IMR-90 (cell line): ENCODE results near the gene UBE2QL1. TPM values are rescaled to one million over a fixed set of nuclear protein-coding genes. Genes with fewer than 3 reads are reported as not detected.

ENCODE experiments used
- ATAC-seq: fragments of 200-7000 bp; cut with Tn5 transposase; 2 replicates; pipeline ENCODE4 v1.9.1; 2020; ENCODE audit warnings: low read depth, mild to moderate bottlenecking, moderate library complexity
- Bru-seq: library from RNA; stranded (reverse); fragments of 400-500 nt; gene quantifications from one replicate; lab custom pipeline; 2021; lab: Mats Ljungman, UMichigan
- BruChase-seq, 2 experiments: library from RNA; stranded (reverse); fragments of 400-500 nt; gene quantifications; one replicate each; lab custom pipeline; 2021; lab: Mats Ljungman, UMichigan
- BruUV-seq: library from RNA; stranded (reverse); fragments of 400-500 nt; replicated peaks from 2 replicates; lab custom pipeline; 2021; lab: Mats Ljungman, UMichigan
- CTCF ChIA-PET: fragments of 300-600 bp; formaldehyde crosslinking; extraction: SDS; loops from one replicate; lab custom pipeline; 2021; ENCODE audit warnings: antibody characterized with exemption; lab: Yijun Ruan, JAX
- POLR2A ChIA-PET: fragments of 300-600 bp; sonication (Branson Sonifier 250); formaldehyde crosslinking; loops from one replicate; lab custom pipeline; 2022; ENCODE audit warnings: antibody characterized with exemption; ENCODE audit not compliant: unreplicated experiment; lab: Charles Lee
- DNase-seq: peaks from one replicate; pipeline ENCODE4 v3.0.0; 2013
- H2AFZ ChIP-seq: replicated peaks from 2 replicates; pipeline ENCODE3; 2013; ENCODE audit warnings: low read length, mild to moderate bottlenecking; ENCODE audit not compliant: poor library complexity
- H2AK5ac ChIP-seq: 2 replicates; pipeline ENCODE4 v1.6.1; 2013; ENCODE audit warnings: low read depth, low read length, inconsistent platforms
- H2AK9ac ChIP-seq: replicated peaks from 2 replicates; pipeline ENCODE3; 2013; ENCODE audit warnings: mild to moderate bottlenecking, low read depth, low read length, moderate library complexity; ENCODE audit not compliant: poor library complexity
- H2BK120ac ChIP-seq: 2 replicates; pipeline ENCODE4 v1.6.1; 2013; ENCODE audit warnings: low read depth, low read length, inconsistent platforms
- H2BK15ac ChIP-seq: 3 replicates; pipeline ENCODE4 v1.6.1; 2013; ENCODE audit warnings: low read depth, low read length, inconsistent platforms
- H2BK20ac ChIP-seq: 2 replicates; pipeline ENCODE4 v1.6.1; 2013; ENCODE audit warnings: low read depth, mild to moderate bottlenecking, inconsistent platforms, low read length, moderate library complexity
- H2BK5ac ChIP-seq: 2 replicates; pipeline ENCODE4 v1.6.1; 2013; ENCODE audit warnings: mild to moderate bottlenecking, low read depth, low read length, inconsistent platforms; ENCODE audit not compliant: poor library complexity, severe bottlenecking
- H3K14ac ChIP-seq: replicated peaks from 2 replicates; pipeline ENCODE4 v1.6.1; 2013; ENCODE audit warnings: low read depth, low read length, inconsistent platforms
- H3K18ac ChIP-seq: 2 replicates; pipeline ENCODE4 v1.6.1; 2013; ENCODE audit warnings: low read depth, low read length, control low read depth
- H3K23ac ChIP-seq: 2 replicates; pipeline ENCODE4 v1.6.1; 2013; ENCODE audit warnings: low read depth, low read length, inconsistent platforms
- H3K27ac ChIP-seq: 2 replicates; pipeline ENCODE4 v1.5.1; 2013; ENCODE audit warnings: mild to moderate bottlenecking, control low read depth, low read length; ENCODE audit not compliant: insufficient read depth
- H3K27me3 ChIP-seq: 2 replicates; pipeline ENCODE4 v1.6.1; 2013; ENCODE audit warnings: low read length; ENCODE audit not compliant: control insufficient read depth, insufficient read depth
- H3K36me3 ChIP-seq: 2 replicates; pipeline ENCODE4 v1.6.1; 2013; ENCODE audit warnings: low read length, mixed read lengths; ENCODE audit not compliant: control insufficient read depth, insufficient read depth
- H3K4ac ChIP-seq: 2 replicates; pipeline ENCODE4 v1.6.1; 2013; ENCODE audit warnings: low read depth, low read length, inconsistent platforms
- H3K4me1 ChIP-seq: 2 replicates; pipeline ENCODE4 v1.6.1; 2013; ENCODE audit warnings: low read length, mixed read lengths; ENCODE audit not compliant: control insufficient read depth, insufficient read depth
- H3K4me2 ChIP-seq: 2 replicates; pipeline ENCODE4 v1.6.1; 2013; ENCODE audit warnings: low read depth, mild to moderate bottlenecking, control low read depth, low read length, moderate library complexity
- H3K4me3 ChIP-seq: 2 replicates; pipeline ENCODE4 v1.5.1; 2013; ENCODE audit warnings: low read depth, mild to moderate bottlenecking, control low read depth, low read length, moderate library complexity; ENCODE audit not compliant: insufficient read depth
- H3K56ac ChIP-seq: 2 replicates; pipeline ENCODE4 v1.6.1; 2013; ENCODE audit warnings: low read length, inconsistent platforms; ENCODE audit not compliant: insufficient read depth; ENCODE audit errors: extremely low read depth
- H3K79me1 ChIP-seq, 2 experiments: 2 replicates each; pipeline ENCODE4 v1.6.1; 2013; ENCODE audit warnings: low read length in 2 of 2, inconsistent platforms in 1 of 2, low read depth in 1 of 2
- H3K9ac ChIP-seq: 2 replicates; pipeline ENCODE4 v1.6.1; 2013; ENCODE audit warnings: low read depth, low read length, control low read depth
- H3K9me1 ChIP-seq: 2 replicates; pipeline ENCODE4 v1.6.1; 2013; ENCODE audit warnings: low read length, inconsistent platforms; ENCODE audit not compliant: insufficient read depth
- H3K9me3 ChIP-seq: 2 replicates; pipeline ENCODE4 v1.6.1; 2013; ENCODE audit warnings: low read length; ENCODE audit not compliant: control insufficient read depth, insufficient read depth
- H4K20me1 ChIP-seq: 2 replicates; pipeline ENCODE4 v1.6.1; 2013; ENCODE audit warnings: low read length, inconsistent platforms; ENCODE audit not compliant: insufficient read depth
- H4K5ac ChIP-seq: 2 replicates; pipeline ENCODE4 v1.6.1; 2013; ENCODE audit warnings: mild to moderate bottlenecking, low read depth, low read length, control low read depth
- H4K8ac ChIP-seq, 2 experiments: 2 replicates each; pipeline ENCODE4 v1.6.1; 2013; ENCODE audit warnings: low read depth in 2 of 2, low read length in 2 of 2, control low read depth in 1 of 2, inconsistent platforms in 1 of 2
- H4K91ac ChIP-seq: 2 replicates; pipeline ENCODE4 v1.6.1; 2013; ENCODE audit warnings: low read depth, low read length, inconsistent platforms; ENCODE audit not compliant: insufficient read depth
- MAFK ChIP-seq: IDR thresholded peaks from 2 replicates; pipeline ENCODE4 v1.6.1; 2012; ENCODE audit warnings: low read depth, low read length, improper control_type of control experiment
- WGBS, 2 experiments: methylation state at CpG; one replicate each; pipeline versions ENCODE4 v1.1.5 to v1.1.7; 2013; ENCODE audit warnings: missing lambda C conversion rate in 2 of 2; ENCODE audit not compliant: insufficient read length in 1 of 2; ENCODE audit errors: extremely low coverage in 2 of 2; 5-methylcytosine and 5-hydroxymethylcytosine counted together
- dilution Hi-C: fragments of 300-500 bp; cut with HindIII; formaldehyde crosslinking; loops from one replicate; pipeline ENCODE4 v1.14.3; 2018; ENCODE audit warnings: low sequenced_read_pairs; ENCODE audit not compliant: unreplicated experiment
- in situ Hi-C: fragments of 300-500 bp; cut with MboI; formaldehyde crosslinking; loops from 3 replicates; pipeline ENCODE4 v1.14.3; 2019; ENCODE audit warnings: low sequenced_read_pairs, inconsistent platforms, mixed read lengths
- intact Hi-C: fragments of 100-400 bp; cut with micrococcal nuclease; formaldehyde crosslinking; loops from 2 replicates; pipeline ENCODE4 v1.10.0; 2022
- long read RNA-seq: library from polyadenylated mRNA; unstranded; transcript quantifications from one replicate; pipeline ENCODE4 v2.0.0, GENCODE V29; 2021; ENCODE audit not compliant: unreplicated experiment
- polyA plus RNA-seq, 3 experiments: library from polyadenylated mRNA; depleted of rRNA; stranded (reverse); fragments of >200 nt; gene quantifications; 2 replicates each; pipeline ENCODE4 v1.2.3, GENCODE V29; 2012; ENCODE audit warnings: low replicate concordance in 1 of 3
- total RNA-seq: library from RNA; depleted of rRNA; stranded (reverse); fragments of >200 nt; gene quantifications from 2 replicates; pipeline ENCODE4 v1.2.3, GENCODE V29; 2012; rRNA removed

UBE2QL1 gene
- total RNA-seq (not detected in 2 replicates), polyA plus RNA-seq (2012; rRNA removed) (not detected in 2 replicates), Bru-seq, nascent RNA (percentile 2 among the genes with signal in this experiment), BruChase-seq, experiment 1, labeled RNA remaining after a 6-hour chase (percentile 4 among the genes with signal in this experiment), BruChase-seq, experiment 2, labeled RNA remaining after a 2-hour chase (percentile 4 among the genes with signal in this experiment)
- 0.04 TPM in 1 of 2 replicates, not detected in the other for polyA plus RNA-seq (2012; cell fraction: cytosol; rRNA removed)
- not detected in 2 replicates for polyA plus RNA-seq (2012; cell fraction: nucleus; rRNA removed; ENCODE audit: low replicate concordance)
- long read RNA-seq: 0 reads

GRCh38 chr5:6448622-6449464, at the start of gene UBE2QL1:
Gene UBE2QL1 (plus strand): TSS chr5:6448859. CDS start chr5:6448894, 35 bp downstream.
- POLR2A ChIA-PET: no interaction called here
- peaks cover 6% of the 10 kb centered on the region; the same call in 1 of the 2 replicates for H3K9me1 ChIP-seq
- no peaks in the 10 kb centered on the region for H3K4me1 ChIP-seq
- H4K8ac ChIP-seq: no peak within 1 kb of the TSS
- in situ Hi-C loops: no loop called here
- TF ChIP-seq MAFK: no peak
- ATAC-seq (no peak), DNase-seq (no peak)
- H2AK5ac ChIP-seq: no peak within 1 kb of the TSS
- no peak within 1 kb of the TSS for H3K27ac ChIP-seq
- dilution Hi-C loops: no loop called here
- no peak within 1 kb of the TSS for H3K4me3 ChIP-seq
- H3K27me3 ChIP-seq: peaks cover 30% of the 10 kb centered on the region
- H3K4me2 ChIP-seq: peak within 1 kb of the TSS; percentile 76
- peak within 1 kb of the TSS; percentile 93 for H2BK5ac ChIP-seq
- H3K79me1 ChIP-seq: no peaks in the 10 kb centered on the region
- H3K18ac ChIP-seq: no peak within 1 kb of the TSS
- no peak within 1 kb of the TSS; the same call in 1 of the 2 replicates for H2BK20ac ChIP-seq
- no peak within 1 kb of the TSS for H4K5ac ChIP-seq
- CTCF ChIA-PET: no interaction called here
- H4K20me1 ChIP-seq: peaks cover 7% of the 10 kb centered on the region; the same call in 1 of the 2 replicates
- intact Hi-C loops: no loop called here
- no peak within 1 kb of the TSS for H4K91ac ChIP-seq
- H3K56ac ChIP-seq: no peak within 1 kb of the TSS
- H3K14ac ChIP-seq: no peak within 1 kb of the TSS
- peak within 1 kb of the TSS; percentile 24 for H2AK9ac ChIP-seq
- H3K36me3 ChIP-seq: no peaks in the 10 kb centered on the region
- H3K9me3 ChIP-seq: no peaks in the 10 kb centered on the region
- 2% methylated on average over 78 of the region's 103 CpGs; no CpG with 5 or more reads in 1 of the 2 experiments for WGBS, 2 experiments
- peak within 1 kb of the TSS; percentile 56 for H2AFZ ChIP-seq
- no peak within 1 kb of the TSS for H2BK120ac ChIP-seq
- H2BK15ac ChIP-seq: no peak within 1 kb of the TSS
- H3K23ac ChIP-seq: no peak within 1 kb of the TSS
- no peak within 1 kb of the TSS for H3K4ac ChIP-seq
- no TSS peak for BruUV-seq
- no peak within 1 kb of the TSS for H3K9ac ChIP-seq
